IMR-90 (cell line): ENCODE measurements around the gene PTPRK. TPM values are rescaled to one million over a fixed set of nuclear protein-coding genes. Genes with fewer than 3 reads are reported as not detected.

Source experiments
- ATAC-seq: fragments of 200-7000 bp; cut with Tn5 transposase; 2 replicates; pipeline ENCODE4 v1.9.1; 2020; ENCODE audit warnings: low read depth, mild to moderate bottlenecking, moderate library complexity
- BruUV-seq: library from RNA; stranded (reverse); fragments of 400-500 nt; replicated peaks from 2 replicates; lab custom pipeline; 2021; lab: Mats Ljungman, UMichigan
- CTCF ChIA-PET: fragments of 300-600 bp; formaldehyde crosslinking; extraction: SDS; loops from one replicate; lab custom pipeline; 2021; ENCODE audit warnings: antibody characterized with exemption; lab: Yijun Ruan, JAX
- POLR2A ChIA-PET: fragments of 300-600 bp; sonication (Branson Sonifier 250); formaldehyde crosslinking; loops from one replicate; lab custom pipeline; 2022; ENCODE audit warnings: antibody characterized with exemption; ENCODE audit not compliant: unreplicated experiment; lab: Charles Lee
- DNase-seq: peaks from one replicate; pipeline ENCODE4 v3.0.0; 2013
- H2AFZ ChIP-seq: replicated peaks from 2 replicates; pipeline ENCODE3; 2013; ENCODE audit warnings: low read length, mild to moderate bottlenecking; ENCODE audit not compliant: poor library complexity
- H2AK5ac ChIP-seq: 2 replicates; pipeline ENCODE4 v1.6.1; 2013; ENCODE audit warnings: low read depth, low read length, inconsistent platforms
- H2AK9ac ChIP-seq: replicated peaks from 2 replicates; pipeline ENCODE3; 2013; ENCODE audit warnings: mild to moderate bottlenecking, low read depth, low read length, moderate library complexity; ENCODE audit not compliant: poor library complexity
- H2BK120ac ChIP-seq: 2 replicates; pipeline ENCODE4 v1.6.1; 2013; ENCODE audit warnings: low read depth, low read length, inconsistent platforms
- H2BK15ac ChIP-seq: 3 replicates; pipeline ENCODE4 v1.6.1; 2013; ENCODE audit warnings: low read depth, low read length, inconsistent platforms
- H2BK20ac ChIP-seq: 2 replicates; pipeline ENCODE4 v1.6.1; 2013; ENCODE audit warnings: low read depth, mild to moderate bottlenecking, inconsistent platforms, low read length, moderate library complexity
- H2BK5ac ChIP-seq: 2 replicates; pipeline ENCODE4 v1.6.1; 2013; ENCODE audit warnings: mild to moderate bottlenecking, low read depth, low read length, inconsistent platforms; ENCODE audit not compliant: poor library complexity, severe bottlenecking
- H3K14ac ChIP-seq: replicated peaks from 2 replicates; pipeline ENCODE4 v1.6.1; 2013; ENCODE audit warnings: low read depth, low read length, inconsistent platforms
- H3K18ac ChIP-seq: 2 replicates; pipeline ENCODE4 v1.6.1; 2013; ENCODE audit warnings: low read depth, low read length, control low read depth
- H3K23ac ChIP-seq: 2 replicates; pipeline ENCODE4 v1.6.1; 2013; ENCODE audit warnings: low read depth, low read length, inconsistent platforms
- H3K27ac ChIP-seq: 2 replicates; pipeline ENCODE4 v1.5.1; 2013; ENCODE audit warnings: mild to moderate bottlenecking, control low read depth, low read length; ENCODE audit not compliant: insufficient read depth
- H3K27me3 ChIP-seq: 2 replicates; pipeline ENCODE4 v1.6.1; 2013; ENCODE audit warnings: low read length; ENCODE audit not compliant: control insufficient read depth, insufficient read depth
- H3K36me3 ChIP-seq: 2 replicates; pipeline ENCODE4 v1.6.1; 2013; ENCODE audit warnings: low read length, mixed read lengths; ENCODE audit not compliant: control insufficient read depth, insufficient read depth
- H3K4ac ChIP-seq: 2 replicates; pipeline ENCODE4 v1.6.1; 2013; ENCODE audit warnings: low read depth, low read length, inconsistent platforms
- H3K4me1 ChIP-seq: 2 replicates; pipeline ENCODE4 v1.6.1; 2013; ENCODE audit warnings: low read length, mixed read lengths; ENCODE audit not compliant: control insufficient read depth, insufficient read depth
- H3K4me2 ChIP-seq: 2 replicates; pipeline ENCODE4 v1.6.1; 2013; ENCODE audit warnings: low read depth, mild to moderate bottlenecking, control low read depth, low read length, moderate library complexity
- H3K4me3 ChIP-seq: 2 replicates; pipeline ENCODE4 v1.5.1; 2013; ENCODE audit warnings: low read depth, mild to moderate bottlenecking, control low read depth, low read length, moderate library complexity; ENCODE audit not compliant: insufficient read depth
- H3K56ac ChIP-seq: 2 replicates; pipeline ENCODE4 v1.6.1; 2013; ENCODE audit warnings: low read length, inconsistent platforms; ENCODE audit not compliant: insufficient read depth; ENCODE audit errors: extremely low read depth
- H3K79me1 ChIP-seq, 2 experiments: 2 replicates each; pipeline ENCODE4 v1.6.1; 2013; ENCODE audit warnings: low read length in 2 of 2, inconsistent platforms in 1 of 2, low read depth in 1 of 2
- H3K9ac ChIP-seq: 2 replicates; pipeline ENCODE4 v1.6.1; 2013; ENCODE audit warnings: low read depth, low read length, control low read depth
- H3K9me1 ChIP-seq: 2 replicates; pipeline ENCODE4 v1.6.1; 2013; ENCODE audit warnings: low read length, inconsistent platforms; ENCODE audit not compliant: insufficient read depth
- H3K9me3 ChIP-seq: 2 replicates; pipeline ENCODE4 v1.6.1; 2013; ENCODE audit warnings: low read length; ENCODE audit not compliant: control insufficient read depth, insufficient read depth
- H4K20me1 ChIP-seq: 2 replicates; pipeline ENCODE4 v1.6.1; 2013; ENCODE audit warnings: low read length, inconsistent platforms; ENCODE audit not compliant: insufficient read depth
- H4K5ac ChIP-seq: 2 replicates; pipeline ENCODE4 v1.6.1; 2013; ENCODE audit warnings: mild to moderate bottlenecking, low read depth, low read length, control low read depth
- H4K8ac ChIP-seq, 2 experiments: 2 replicates each; pipeline ENCODE4 v1.6.1; 2013; ENCODE audit warnings: low read depth in 2 of 2, low read length in 2 of 2, control low read depth in 1 of 2, inconsistent platforms in 1 of 2
- H4K91ac ChIP-seq: 2 replicates; pipeline ENCODE4 v1.6.1; 2013; ENCODE audit warnings: low read depth, low read length, inconsistent platforms; ENCODE audit not compliant: insufficient read depth
- BHLHE40 ChIP-seq: fragments of 150-350 bp; IDR thresholded peaks from 2 replicates; pipeline ENCODE4 v1.6.1; 2016; ENCODE audit warnings: mild to moderate bottlenecking, low read depth, low read length
- CEBPB ChIP-seq: IDR thresholded peaks from 2 replicates; pipeline ENCODE4 v1.6.1; 2012; ENCODE audit warnings: low read depth, low read length, improper control_type of control experiment
- CHD1 ChIP-seq: IDR thresholded peaks from 2 replicates; pipeline ENCODE4 v1.6.1; 2012; ENCODE audit warnings: low read depth, low read length, improper control_type of control experiment
- ELK1 ChIP-seq: fragments of 150-350 bp; IDR thresholded peaks from 2 replicates; pipeline ENCODE4 v1.6.1; 2016; ENCODE audit warnings: low read depth, mild to moderate bottlenecking, low read length, moderate library complexity, borderline replicate concordance
- FOS ChIP-seq: fragments of 150-350 bp; IDR thresholded peaks from 2 replicates; pipeline ENCODE4 v1.6.1; 2016; ENCODE audit warnings: low read depth, low read length
- MAFK ChIP-seq: IDR thresholded peaks from 2 replicates; pipeline ENCODE4 v1.6.1; 2012; ENCODE audit warnings: low read depth, low read length, improper control_type of control experiment
- MAZ ChIP-seq: IDR thresholded peaks from 2 replicates; pipeline ENCODE4 v1.6.1; 2012; ENCODE audit warnings: low read depth, mild to moderate bottlenecking, low read length, improper control_type of control experiment, moderate library complexity, borderline replicate concordance
- MXI1 ChIP-seq: IDR thresholded peaks from 2 replicates; pipeline ENCODE4 v1.6.1; 2012; ENCODE audit warnings: low read depth, mild to moderate bottlenecking, low read length, moderate library complexity, borderline replicate concordance
- NFE2L2 ChIP-seq: fragments of 150-350 bp; IDR thresholded peaks from 2 replicates; pipeline ENCODE4 v1.6.1; 2016; ENCODE audit warnings: low read depth, mild to moderate bottlenecking, low read length
- POLR2A ChIP-seq: IDR thresholded peaks from 2 replicates; pipeline ENCODE4 v1.6.1; 2012; ENCODE audit warnings: mild to moderate bottlenecking, low read depth, low read length
- RAD21 ChIP-seq: IDR thresholded peaks from 2 replicates; pipeline ENCODE4 v1.6.1; 2012; ENCODE audit warnings: low read length, improper control_type of control experiment
- RCOR1 ChIP-seq: IDR thresholded peaks from 2 replicates; pipeline ENCODE4 v1.6.1; 2012; ENCODE audit warnings: mild to moderate bottlenecking, low read length, improper control_type of control experiment; ENCODE audit not compliant: insufficient replicate concordance
- RFX5 ChIP-seq: IDR thresholded peaks from 2 replicates; pipeline ENCODE4 v1.8.0; 2012; ENCODE audit warnings: low read depth, mild to moderate bottlenecking, low read length, moderate library complexity
- SMC3 ChIP-seq: fragments of 150-350 bp; IDR thresholded peaks from 2 replicates; pipeline ENCODE4 v1.6.1; 2016; ENCODE audit warnings: low read depth, mild to moderate bottlenecking, antibody characterized with exemption, low read length, moderate library complexity
- USF2 ChIP-seq: fragments of 150-350 bp; IDR thresholded peaks from 2 replicates; pipeline ENCODE4 v1.6.1; 2017; ENCODE audit warnings: mild to moderate bottlenecking, antibody characterized with exemption, low read length, low read depth
- WGBS, 2 experiments: methylation state at CpG; one replicate each; pipeline versions ENCODE4 v1.1.5 to v1.1.7; 2013; ENCODE audit warnings: missing lambda C conversion rate in 2 of 2; ENCODE audit not compliant: insufficient read length in 1 of 2; ENCODE audit errors: extremely low coverage in 2 of 2; 5-methylcytosine and 5-hydroxymethylcytosine counted together
- dilution Hi-C: fragments of 300-500 bp; cut with HindIII; formaldehyde crosslinking; loops from one replicate; pipeline ENCODE4 v1.14.3; 2018; ENCODE audit warnings: low sequenced_read_pairs; ENCODE audit not compliant: unreplicated experiment
- in situ Hi-C: fragments of 300-500 bp; cut with MboI; formaldehyde crosslinking; loops from 3 replicates; pipeline ENCODE4 v1.14.3; 2019; ENCODE audit warnings: low sequenced_read_pairs, inconsistent platforms, mixed read lengths
- intact Hi-C: fragments of 100-400 bp; cut with micrococcal nuclease; formaldehyde crosslinking; loops from 2 replicates; pipeline ENCODE4 v1.10.0; 2022
- polyA plus RNA-seq, 3 experiments: library from polyadenylated mRNA; depleted of rRNA; stranded (reverse); fragments of >200 nt; gene quantifications; 2 replicates each; pipeline ENCODE4 v1.2.3, GENCODE V29; 2012; ENCODE audit warnings: low replicate concordance in 1 of 3
- total RNA-seq: library from RNA; depleted of rRNA; stranded (reverse); fragments of >200 nt; gene quantifications from 2 replicates; pipeline ENCODE4 v1.2.3, GENCODE V29; 2012
- TF ChIP-seq, protein P1 (sequence below): conservative IDR thresholded peaks from 2 replicates; pipeline ENCODE4 v1.5.1; 2012; ENCODE audit warnings: mild to moderate bottlenecking, low read depth, low read length, improper control_type of control experiment

Gene PTPRK
- total and polyA plus RNA-seq, 2 of the 4 experiments (the other 2 are of a cell fraction) = 18.0 to 80.8 TPM

DNA sequence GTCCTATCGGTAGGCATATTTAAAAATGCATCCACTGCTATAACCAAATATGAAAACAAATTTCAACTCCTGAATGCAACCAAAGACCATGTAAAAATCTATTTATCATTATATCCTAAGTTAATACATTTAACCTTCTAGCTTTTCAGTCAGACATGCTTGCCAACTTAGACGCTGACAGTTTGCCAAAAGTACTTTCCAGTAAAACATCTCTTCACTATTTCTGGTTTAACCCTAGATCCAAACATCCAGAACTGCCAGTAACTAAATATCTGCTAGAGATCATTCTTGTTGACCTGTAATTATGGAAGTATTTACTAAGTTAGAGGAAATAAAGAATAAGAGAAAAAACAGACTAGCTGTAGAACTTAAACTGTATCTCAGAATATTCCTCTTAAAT lies 409.3 kb downstream of the PTPRK start:
- dilution Hi-C loops = no loop called here
- Histone ChIP-seq H3K14ac (no peak overlapping the region), H2AK5ac (no peak overlapping the region), H3K9ac (no peak overlapping the region), H2BK120ac (no peak overlapping the region), H3K36me3 (no peaks in the 10 kb centered on the region), H2BK15ac (no peak overlapping the region), H4K8ac (no peak overlapping the region), H2AFZ (no peak overlapping the region), H3K18ac (no peak overlapping the region), H4K5ac (no peak overlapping the region), H3K4ac (no peak overlapping the region), H3K4me2 (no peak overlapping the region), H2BK5ac (no peak overlapping the region), H3K23ac (no peak overlapping the region), H3K9me1 (no peaks in the 10 kb centered on the region; the same call in 1 of the 2 replicates), H3K79me1 (peaks cover 10 to 15% of the 10 kb centered on the region in 2 experiments; a peak in 3 of 4 replicates), H3K56ac (no peak overlapping the region), H4K20me1 (no peaks in the 10 kb centered on the region), H2BK20ac (no peak overlapping the region), H3K4me3 (no peak overlapping the region), H3K9me3 (no peaks in the 10 kb centered on the region), H2AK9ac (no peak overlapping the region), H3K4me1 (0 out of 2 replicates have a peak, but pooled peaks cover 3% of the 10 kb centered on the region), H3K27me3 (no peaks in the 10 kb centered on the region), H3K27ac (no peak overlapping the region), H4K91ac (no peak overlapping the region)
- no peak for ATAC-seq
- TF ChIP-seq NFE2L2 (no peak), ELK1 (no peak), RFX5 (no peak), MAFK (no peak), CHD1 (no peak), FOS (no peak), MXI1 (no peak), MAZ (no peak), POLR2A (no peak), RAD21 (no peak), CEBPB (no peak), SMC3 (no peak), RCOR1 (no peak), BHLHE40 (no peak), USF2 (no peak)
- TF ChIP-seq, protein P1, sequence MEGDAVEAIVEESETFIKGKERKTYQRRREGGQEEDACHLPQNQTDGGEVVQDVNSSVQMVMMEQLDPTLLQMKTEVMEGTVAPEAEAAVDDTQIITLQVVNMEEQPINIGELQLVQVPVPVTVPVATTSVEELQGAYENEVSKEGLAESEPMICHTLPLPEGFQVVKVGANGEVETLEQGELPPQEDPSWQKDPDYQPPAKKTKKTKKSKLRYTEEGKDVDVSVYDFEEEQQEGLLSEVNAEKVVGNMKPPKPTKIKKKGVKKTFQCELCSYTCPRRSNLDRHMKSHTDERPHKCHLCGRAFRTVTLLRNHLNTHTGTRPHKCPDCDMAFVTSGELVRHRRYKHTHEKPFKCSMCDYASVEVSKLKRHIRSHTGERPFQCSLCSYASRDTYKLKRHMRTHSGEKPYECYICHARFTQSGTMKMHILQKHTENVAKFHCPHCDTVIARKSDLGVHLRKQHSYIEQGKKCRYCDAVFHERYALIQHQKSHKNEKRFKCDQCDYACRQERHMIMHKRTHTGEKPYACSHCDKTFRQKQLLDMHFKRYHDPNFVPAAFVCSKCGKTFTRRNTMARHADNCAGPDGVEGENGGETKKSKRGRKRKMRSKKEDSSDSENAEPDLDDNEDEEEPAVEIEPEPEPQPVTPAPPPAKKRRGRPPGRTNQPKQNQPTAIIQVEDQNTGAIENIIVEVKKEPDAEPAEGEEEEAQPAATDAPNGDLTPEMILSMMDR = no peak
- no CpG with 5 or more reads among the region's 2 CpGs for WGBS, 2 experiments
- intact Hi-C loops = no loop called here
- ChIA-PET CTCF (interaction anchor here (0.6 to 0.7 kb wide), 2 partner anchors 15 to 272 kb away, joined by 3 to 5 read pairs; no protein-coding TSS in a partner anchor), POLR2A (no interaction called here)
- in situ Hi-C loops = no loop called here
- peak; percentile 5 for DNase-seq
- BruUV-seq = no TSS peak
